HCT116 (cell line): ENCODE results near the gene CCT8. TPM values are rescaled to one million over a fixed set of nuclear protein-coding genes. Genes with fewer than 3 reads are reported as not detected.

ENCODE experiments used
- ATAC-seq: fragments of 200-7000 bp; cut with Tn5 transposase; 2 replicates; pipeline ENCODE4 v1.9.1; 2020; ENCODE audit warnings: mild to moderate bottlenecking, moderate library complexity
- Bru-seq: library from RNA; stranded (reverse); fragments of 400-500 nt; gene quantifications from one replicate; lab custom pipeline; 2021; lab: Mats Ljungman, UMichigan
- BruChase-seq, 2 experiments: library from RNA; stranded (reverse); fragments of 400-500 nt; gene quantifications; one replicate each; lab custom pipeline; 2021; lab: Mats Ljungman, UMichigan
- BruUV-seq: library from RNA; stranded (reverse); fragments of 400-500 nt; replicated peaks from 2 replicates; lab custom pipeline; 2021; lab: Mats Ljungman, UMichigan
- CTCF ChIA-PET: fragments of 300-600 bp; sonication (Branson Sonifier 250); formaldehyde crosslinking; loops from one replicate; lab custom pipeline; 2021; ENCODE audit warnings: antibody characterized with exemption; lab: Charles Lee
- POLR2A ChIA-PET: fragments of 300-600, 350-600 bp; sonication (Branson Sonifier 250); formaldehyde crosslinking; loops from one replicate; lab custom pipeline; 2021; ENCODE audit warnings: antibody characterized with exemption; lab: Charles Lee
- RAD21 ChIA-PET, 2 experiments: fragments of 300-600 bp; sonication (Branson Sonifier 250); formaldehyde crosslinking; loops; one replicate each; lab custom pipeline; 2023; ENCODE audit warnings: low total read pairs in 2 of 2; ENCODE audit not compliant: uncharacterized antibody in 2 of 2, unreplicated experiment in 2 of 2, low non-redundant PET in 1 of 2; lab: Charles Lee
- DNase-seq: peaks from one replicate; pipeline ENCODE4 v3.0.0-alpha.2; 2010; ENCODE audit warnings: low read depth, low spot score
- H2AFZ ChIP-seq: fragments of 200-600 bp; shearing (Covaris generic), sonication (generic); 2 replicates; pipeline ENCODE4 v1.6.1; 2017; ENCODE audit warnings: low read depth, mixed run types, mixed read lengths, antibody characterized with exemption, low read length; ENCODE audit not compliant: poor library complexity, severe bottlenecking
- H3K27ac ChIP-seq: 2 replicates; pipeline ENCODE4 v1.5.1; 2012; ENCODE audit warnings: low read depth, low read length
- H3K27me3 ChIP-seq: fragments of 200-600 bp; sonication (generic); 2 replicates; pipeline ENCODE4 v1.6.1; 2016; ENCODE audit warnings: mixed run types, low read length, mixed read lengths; ENCODE audit not compliant: insufficient read depth
- H3K36me3 ChIP-seq, 2 experiments: fragments of 200-500 bp in 1 of 2; fragments of 200-600 bp in 1 of 2; sonication (Bioruptor generic) in 1 of 2; sonication (generic) in 1 of 2; 2 replicates each; pipeline versions ENCODE4 v1.5.1 to v1.6.1; 2014 to 2016; ENCODE audit warnings: low read length in 2 of 2, inconsistent platforms in 1 of 2, mixed read lengths in 1 of 2, mixed run types in 1 of 2; ENCODE audit not compliant: insufficient read depth in 2 of 2, control insufficient read depth in 1 of 2
- H3K4me1 ChIP-seq, 2 experiments: fragments of 200-600 bp in 1 of 2; sonication (generic) in 1 of 2; 2 replicates each; pipeline versions ENCODE4 v1.5.1 to v1.6.1; 2012 to 2017; ENCODE audit warnings: low read length in 2 of 2, inconsistent platforms in 1 of 2, mild to moderate bottlenecking in 1 of 2, mixed read lengths in 1 of 2, mixed run types in 1 of 2, moderate library complexity in 1 of 2; ENCODE audit not compliant: insufficient read depth in 2 of 2, control insufficient read depth in 1 of 2
- H3K4me2 ChIP-seq: fragments of 200-600 bp; sonication (generic); 2 replicates; pipeline ENCODE4 v1.6.1; 2017; ENCODE audit warnings: mixed run types, low read length, mixed read lengths
- H3K4me3 ChIP-seq, 2 experiments: fragments of 200-600 bp in 1 of 2; sonication (generic) in 1 of 2; replicated peaks in 1 of 2; 2 replicates each; pipeline ENCODE4 v1.5.1; 2011 to 2016; ENCODE audit warnings: low read length in 2 of 2, control low read depth in 1 of 2, low read depth in 1 of 2, mild to moderate bottlenecking in 1 of 2, mixed read lengths in 1 of 2, mixed run types in 1 of 2
- H3K79me2 ChIP-seq: fragments of 200-600 bp; sonication (generic); 2 replicates; pipeline ENCODE4 v1.6.1; 2017; ENCODE audit warnings: mild to moderate bottlenecking, mixed run types, low read length, moderate library complexity, mixed read lengths; ENCODE audit not compliant: insufficient read depth
- H3K9ac ChIP-seq: fragments of 200-600 bp; sonication (generic); 2 replicates; pipeline ENCODE4 v1.6.1; 2016; ENCODE audit warnings: low read length, mixed read lengths
- H3K9me2 ChIP-seq: fragments of 200-600 bp; sonication (generic), shearing (Covaris generic); 2 replicates; pipeline ENCODE4 v1.6.1; 2017; ENCODE audit warnings: mixed run types, mild to moderate bottlenecking, moderate library complexity; ENCODE audit not compliant: insufficient read depth
- H3K9me3 ChIP-seq, 2 experiments: fragments of 200-500 bp in 1 of 2; fragments of 200-600 bp in 1 of 2; sonication (Bioruptor generic) in 1 of 2; sonication (generic) in 1 of 2; 2 replicates each; pipeline ENCODE4 v1.6.1; 2014 to 2017; ENCODE audit warnings: low read length in 2 of 2, mixed read lengths in 2 of 2, inconsistent platforms in 1 of 2, low read depth in 1 of 2, mild to moderate bottlenecking in 1 of 2, mixed run types in 1 of 2, moderate library complexity in 1 of 2; ENCODE audit not compliant: control insufficient read depth in 1 of 2, insufficient read depth in 1 of 2
- H4K20me1 ChIP-seq: fragments of 200-600 bp; sonication (generic), shearing (Covaris generic); 2 replicates; pipeline ENCODE4 v1.6.1; 2017; ENCODE audit warnings: mixed run types, mild to moderate bottlenecking, moderate library complexity; ENCODE audit not compliant: insufficient read depth
- EGR1 ChIP-seq: IDR thresholded peaks from 2 replicates; pipeline ENCODE4 v1.6.1; 2012; ENCODE audit warnings: low read depth
- ELF1 ChIP-seq: IDR thresholded peaks from 2 replicates; pipeline ENCODE4 v1.6.1; 2012; ENCODE audit warnings: low read depth, borderline replicate concordance
- FOSL1 ChIP-seq: IDR thresholded peaks from 2 replicates; pipeline ENCODE4 v1.6.1; 2012; ENCODE audit warnings: low read depth
- POLR2A ChIP-seq: IDR thresholded peaks from 2 replicates; pipeline ENCODE4 v1.7.0; 2011; ENCODE audit warnings: borderline replicate concordance; ENCODE audit not compliant: insufficient read depth, insufficient read length; ENCODE audit errors: extremely low read depth
- POLR2AphosphoS5 ChIP-seq: IDR thresholded peaks from 2 replicates; pipeline ENCODE4 v1.6.1; 2011; ENCODE audit warnings: mild to moderate bottlenecking, low read depth, low read length, moderate library complexity
- RAD21 ChIP-seq: IDR thresholded peaks from 2 replicates; pipeline ENCODE4 v1.6.1; 2012; ENCODE audit warnings: low read depth, mild to moderate bottlenecking
- SIN3A ChIP-seq: IDR thresholded peaks from 2 replicates; pipeline ENCODE4 v1.6.1; 2012; ENCODE audit warnings: low read depth
- SP1 ChIP-seq: IDR thresholded peaks from 2 replicates; pipeline ENCODE4 v1.6.1; 2012; ENCODE audit warnings: low read depth
- SRF ChIP-seq: IDR thresholded peaks from 2 replicates; pipeline ENCODE4 v1.6.1; 2012; ENCODE audit warnings: low read depth
- TCF7L2 ChIP-seq: IDR thresholded peaks from 2 replicates; pipeline ENCODE4 v1.7.0; 2011; ENCODE audit warnings: borderline replicate concordance, inconsistent platforms; ENCODE audit not compliant: insufficient read depth, insufficient read length; ENCODE audit errors: extremely low read depth
- YY1 ChIP-seq: IDR thresholded peaks from 2 replicates; pipeline ENCODE4 v1.6.1; 2011; ENCODE audit warnings: low read length, low read depth, moderate library complexity, mild to moderate bottlenecking; ENCODE audit not compliant: insufficient replicate concordance; ENCODE audit errors: extremely low read depth
- ZBTB33 ChIP-seq: IDR thresholded peaks from 2 replicates; pipeline ENCODE4 v1.6.1; 2011; ENCODE audit warnings: mild to moderate bottlenecking, low read length, moderate library complexity; ENCODE audit not compliant: insufficient replicate concordance; ENCODE audit errors: extremely low read depth
- ZFX ChIP-seq: fragments of 450-650 bp; IDR thresholded peaks from 2 replicates; pipeline ENCODE4 v1.6.1; 2017
- ZNF274 ChIP-seq: fragments of 200-500 bp; sonication (Bioruptor generic); IDR thresholded peaks from 2 replicates; pipeline ENCODE4 v1.6.1; 2014; ENCODE audit warnings: mild to moderate bottlenecking, low read depth, low read length, inconsistent platforms
- intact Hi-C: fragments of 100-400 bp; cut with micrococcal nuclease; formaldehyde crosslinking; loops from 2 replicates; pipeline ENCODE4 v1.10.0; 2022
- long read RNA-seq: library from polyadenylated mRNA; unstranded; transcript quantifications from one replicate; pipeline ENCODE4 v2.0.0, GENCODE V29; 2021; ENCODE audit not compliant: unreplicated experiment
- polyA plus RNA-seq: library from polyadenylated mRNA; unstranded; fragments of >200 nt; gene quantifications from 2 replicates; pipeline ENCODE4 v1.2.1, GENCODE V29; 2012; ENCODE audit warnings: missing spikeins
- total RNA-seq: library from RNA; stranded (reverse); gene quantifications from one replicate; pipeline ENCODE4 v1.2.1, GENCODE V29; 2021; ENCODE audit not compliant: unreplicated experiment
- TF ChIP-seq, protein P1 (sequence below): IDR thresholded peaks from 2 replicates; pipeline ENCODE4 v1.6.1; 2012
- TF ChIP-seq, protein P2 (sequence below): IDR thresholded peaks from 2 replicates; pipeline ENCODE4 v1.6.1; 2012

The CCT8 gene, protein sequence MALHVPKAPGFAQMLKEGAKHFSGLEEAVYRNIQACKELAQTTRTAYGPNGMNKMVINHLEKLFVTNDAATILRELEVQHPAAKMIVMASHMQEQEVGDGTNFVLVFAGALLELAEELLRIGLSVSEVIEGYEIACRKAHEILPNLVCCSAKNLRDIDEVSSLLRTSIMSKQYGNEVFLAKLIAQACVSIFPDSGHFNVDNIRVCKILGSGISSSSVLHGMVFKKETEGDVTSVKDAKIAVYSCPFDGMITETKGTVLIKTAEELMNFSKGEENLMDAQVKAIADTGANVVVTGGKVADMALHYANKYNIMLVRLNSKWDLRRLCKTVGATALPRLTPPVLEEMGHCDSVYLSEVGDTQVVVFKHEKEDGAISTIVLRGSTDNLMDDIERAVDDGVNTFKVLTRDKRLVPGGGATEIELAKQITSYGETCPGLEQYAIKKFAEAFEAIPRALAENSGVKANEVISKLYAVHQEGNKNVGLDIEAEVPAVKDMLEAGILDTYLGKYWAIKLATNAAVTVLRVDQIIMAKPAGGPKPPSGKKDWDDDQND
- total RNA-seq: 355 TPM
- polyA plus RNA-seq: 180 and 258 TPM in 2 replicates
- Bru-seq, nascent RNA: percentile 97 among the genes with signal in this experiment
- percentile 98 among the genes with signal in this experiment for BruChase-seq, experiment 1, labeled RNA remaining after a 6-hour chase
- BruChase-seq, experiment 2, labeled RNA remaining after a 2-hour chase: percentile 96 among the genes with signal in this experiment
- long read RNA-seq, transcript CCT8-201 (15 exons, 2,005 nt): major isoform, 648 of 766 reads
- long read RNA-seq, partial matches to known transcripts: 77 of 766 reads
- long read RNA-seq, other reads (novel, unspliced or antisense): 41 of 766 reads

DNA sequence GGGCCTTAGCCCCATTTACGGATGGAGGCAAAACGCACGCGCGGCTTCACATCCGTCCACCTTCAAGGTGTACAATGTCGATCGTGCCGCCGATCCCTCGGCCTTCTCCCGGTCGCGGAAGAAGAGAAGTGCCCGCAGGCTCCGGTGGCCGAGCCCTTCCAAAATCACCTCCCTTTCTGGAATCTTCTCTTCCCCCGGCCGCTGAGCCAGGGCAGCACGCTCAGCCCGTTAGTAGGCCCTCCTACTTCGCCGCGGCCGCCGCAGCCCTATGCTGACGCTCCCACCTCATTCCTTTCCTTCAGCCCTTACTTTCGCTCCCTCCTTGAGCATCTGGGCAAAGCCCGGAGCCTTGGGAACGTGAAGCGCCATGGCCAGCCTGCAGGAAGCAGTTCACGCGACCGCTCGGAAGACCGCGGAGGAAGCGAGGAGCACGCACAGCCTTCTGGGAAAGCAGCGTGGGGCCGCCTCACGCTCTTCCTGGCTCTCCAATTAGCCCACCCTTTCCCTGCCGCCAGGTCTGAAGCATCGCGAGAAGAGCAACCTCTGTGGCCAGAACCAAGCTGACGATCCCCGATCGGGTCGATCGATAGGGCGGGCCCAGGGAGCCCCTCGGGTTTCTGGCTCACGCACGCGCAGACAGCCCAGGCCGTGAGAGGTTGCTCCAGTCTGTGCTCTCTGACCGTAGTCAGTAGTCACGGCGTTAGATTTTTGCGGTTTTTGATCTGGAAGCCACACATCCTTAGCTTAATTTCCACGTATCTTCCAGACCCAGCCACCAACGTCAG, at the start of gene CCT8:
Gene CCT8, minus strand, starts transcription at position 427 of the 785 bp plus-strand sequence. Its CDS starts 58 bp downstream, at position 369.
- ChIA-PET RAD21 (interaction anchor here in 1 of 2 experiments (0.6 kb wide), 1 partner anchor 16 kb away, joined by 3 read pairs; no protein-coding TSS in a partner anchor), CTCF (interaction anchor here (1.4 kb wide), 1 partner anchor 275 kb away, joined by 4 read pairs; no protein-coding TSS in a partner anchor)
- BruUV-seq: TSS peak; percentile 66
- H3K27me3 ChIP-seq: no peaks in the 10 kb centered on the region
- peak within 1 kb of the TSS; percentile 97 for H3K9ac ChIP-seq
- intact Hi-C loops: loop anchor here (1.0 kb wide), 1 partner anchor 49 kb away; the partner anchor contains the start of gene USP16
- H3K4me1 ChIP-seq: peaks cover 20 to 42% of the 10 kb centered on the region in 2 experiments
- H3K79me2 ChIP-seq: peaks cover 51% of the 10 kb centered on the region
- H3K36me3 ChIP-seq: peaks cover 15 to 24% of the 10 kb centered on the region in 2 experiments
- no peak within 1 kb of the TSS for H2AFZ ChIP-seq
- DNase-seq: peak; percentile 99
- peak within 1 kb of the TSS; percentile 85 to 100 for H3K4me3 ChIP-seq
- peaks cover 37% of the 10 kb centered on the region for H4K20me1 ChIP-seq
- no peaks in the 10 kb centered on the region for H3K9me3 ChIP-seq
- peak; percentile 90 for TF ChIP-seq ZFX
- peak; percentile 99 for TF ChIP-seq ZBTB33
- peak; percentile 91 for TF ChIP-seq SIN3A
- no peak for TF ChIP-seq FOSL1
- TF ChIP-seq POLR2AphosphoS5: peak; percentile 92
- TF ChIP-seq RAD21: no peak
- no peak for TF ChIP-seq YY1
- TF ChIP-seq TCF7L2: peak; percentile 34
- TF ChIP-seq ZNF274: no peak
- TF ChIP-seq POLR2A: peak; percentile 88
- TF ChIP-seq, protein P1, sequence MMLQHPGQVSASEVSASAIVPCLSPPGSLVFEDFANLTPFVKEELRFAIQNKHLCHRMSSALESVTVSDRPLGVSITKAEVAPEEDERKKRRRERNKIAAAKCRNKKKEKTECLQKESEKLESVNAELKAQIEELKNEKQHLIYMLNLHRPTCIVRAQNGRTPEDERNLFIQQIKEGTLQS: no peak
- TF ChIP-seq EGR1: no peak
- TF ChIP-seq ELF1: peak; percentile 81
- TF ChIP-seq, protein P2, sequence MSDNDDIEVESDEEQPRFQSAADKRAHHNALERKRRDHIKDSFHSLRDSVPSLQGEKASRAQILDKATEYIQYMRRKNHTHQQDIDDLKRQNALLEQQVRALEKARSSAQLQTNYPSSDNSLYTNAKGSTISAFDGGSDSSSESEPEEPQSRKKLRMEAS: peak; percentile 87
- TF ChIP-seq SP1: peak; percentile 84
- TF ChIP-seq SRF: peak; percentile 93
- TF ChIP-seq, all 23 proteins: peak for 10
- Histone ChIP-seq H3K4me2 (peak within 1 kb of the TSS; percentile 92), H3K9me2 (no peaks in the 10 kb centered on the region), H3K27ac (peak within 1 kb of the TSS; percentile 91)
- ATAC-seq: peak; percentile 93
- POLR2A ChIA-PET: interaction anchor here (0.6 to 2.0 kb wide), 9 partner anchors 12 to 393 kb away, joined by 3 to 6 read pairs (median 4); partner anchors contain the start of gene USP16
